Omental fat pad (tissue), 4 donors: ENCODE measurements around the gene LRRC39. TPM values are rescaled to one million over a fixed set of nuclear protein-coding genes. Genes with fewer than 3 reads are reported as not detected.

Experiments
- ATAC-seq: fragments of 150-250 bp; one replicate; pipeline ENCODE4 v1.9.1; 2016; ENCODE audit warnings: mild to moderate bottlenecking, moderate library complexity; ENCODE audit not compliant: low FRiP score
- DNase-seq: peaks from one replicate; pipeline ENCODE4 v3.0.0-alpha.2; 2019; ENCODE audit warnings: low spot score
- CTCF ChIP-seq, 3 donors: fragments of 450-650 bp; IDR thresholded peaks; one replicate each; pipeline ENCODE4 v1.5.1; 2016 to 2017; ENCODE audit warnings: antibody characterized with exemption in 3 of 3, mild to moderate bottlenecking in 3 of 3, moderate library complexity in 2 of 3
- total RNA-seq, 4 donors: library from RNA; depleted of rRNA; stranded (reverse); fragments of >200 nt; gene quantifications; one replicate each; pipeline ENCODE4 v1.1.0, GENCODE V29; 2016

The LRRC39 gene
- total RNA-seq, 4 donors from 2014 or later, result 0.50 to 1.4 (median 1.2) TPM

DNA sequence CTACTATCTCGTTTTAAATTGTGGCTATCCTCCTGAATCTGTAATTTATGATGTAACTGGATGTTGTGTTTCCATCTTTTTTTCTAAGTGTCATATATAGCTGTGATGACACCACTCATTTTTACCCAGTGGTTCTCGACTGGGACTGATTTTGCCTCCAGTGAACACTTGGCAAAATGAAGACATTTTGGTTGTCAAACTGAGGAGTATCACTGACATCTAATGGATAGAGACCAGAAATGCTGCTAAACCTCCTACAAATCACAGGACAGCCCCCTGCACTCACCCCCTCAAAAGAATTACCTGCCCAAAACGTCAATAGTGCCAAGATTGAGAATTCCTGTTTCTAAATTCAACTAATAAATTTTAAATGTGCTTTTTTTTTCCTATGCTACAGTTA lies 43.2 kb downstream of the LRRC39 start:
- DNase-seq, result no peak
- TF ChIP-seq CTCF (IDR thresholded peaks at IDR 0.05), result no peak
- no peak for ATAC-seq

- peak; percentile 98 for ATAC-seq
- no peak for TF ChIP-seq CTCF (IDR thresholded peaks at IDR 0.05)
Observed at GRCh38 chr1:100132566-100133477, 45.2 kb downstream of the LRRC39 start, which contains the start of the genes SASS6 and TRMT13. SASS6 (minus strand) TSS chr1:100132930; CDS start chr1:100132814, 116 bp downstream. TRMT13 (plus strand) TSS chr1:100133163; CDS start chr1:100133169, 6 bp downstream.

GRCh38 chr1:100131623-100132022 lies 46.4 kb downstream of the LRRC39 start:
- DNase-seq (no peak), ATAC-seq (no peak)
- no peak for TF ChIP-seq CTCF (IDR thresholded peaks at IDR 0.05)

More at GRCh38 chr1:100132566-100133477, 45.2 kb downstream of the LRRC39 start, which contains the start of the genes SASS6 and TRMT13:
- peak; percentile 83 for DNase-seq

DNA sequence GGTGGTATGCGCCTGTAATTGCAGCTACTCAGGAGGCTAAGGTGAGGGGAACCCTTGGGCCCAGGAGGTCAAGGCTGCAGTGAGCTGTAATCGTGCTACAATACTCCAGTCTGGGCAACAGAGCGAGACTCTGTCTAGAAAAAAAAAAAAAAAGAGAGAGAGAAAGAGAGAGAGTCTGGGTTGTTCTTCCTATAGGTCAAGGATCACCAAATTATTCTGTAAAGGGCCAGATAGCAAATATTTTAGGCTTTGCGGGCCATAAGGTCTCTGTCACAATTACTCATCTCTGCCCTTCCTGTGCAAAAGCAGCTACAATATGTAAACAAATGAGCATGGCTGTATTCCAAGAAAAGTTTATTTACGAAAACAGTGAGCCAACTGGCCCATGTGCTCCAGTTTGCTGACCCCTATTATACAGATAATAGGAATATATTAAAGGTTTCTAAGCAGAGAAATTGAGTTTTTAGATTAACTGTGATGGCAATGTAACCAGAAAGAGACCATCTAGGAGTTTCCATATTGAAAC lies 47.4 kb downstream of the LRRC39 start:
- TF ChIP-seq CTCF (IDR thresholded peaks at IDR 0.05), result no peak
- ATAC-seq (no peak), DNase-seq (no peak)

- DNase-seq (no peak), ATAC-seq (no peak)
- TF ChIP-seq CTCF (IDR thresholded peaks at IDR 0.05), result no peak
Observed at GRCh38 chr1:100127226-100127625, 50.8 kb downstream of the LRRC39 start.

DNA sequence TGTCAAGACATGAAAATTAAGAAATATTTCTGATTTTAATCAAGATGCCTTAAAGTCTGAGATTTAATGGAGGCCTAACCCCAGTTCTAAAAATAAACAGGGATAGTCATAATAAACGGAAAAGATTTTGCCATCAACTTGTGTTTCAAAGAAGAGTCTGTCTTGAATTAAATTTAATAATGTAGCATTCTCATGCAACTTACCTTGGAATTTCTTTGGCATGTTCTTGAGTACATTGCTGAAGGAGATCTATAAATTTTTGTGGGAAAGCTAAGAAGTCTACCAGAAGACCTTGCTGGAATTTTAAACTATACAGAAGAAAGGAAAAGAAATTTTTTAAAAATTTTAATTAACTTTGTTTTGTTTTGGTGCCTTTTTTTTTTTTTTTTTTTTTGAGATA lies 55.9 kb downstream of the LRRC39 start:
- ATAC-seq (no peak), DNase-seq (no peak)
- no peak for TF ChIP-seq CTCF (IDR thresholded peaks at IDR 0.05)
